ENCODE measurements around the gene PRODH2.
A peak's percentile ranks its signal among the peaks of the same experiment; 100 is the strongest.
"Not testable (repeated sequence)": the region's sequence is repeated elsewhere in the genome, so short reads cannot be mapped to it uniquely, and the experiment has no call there.

Gene PRODH2

GRCh38 chr19:35796645-35797542 is 15.8 kb downstream of the PRODH2 start:
- DNase-seq = no peak

GRCh38 chr19:35795564-35795963 is 17.1 kb downstream of the PRODH2 start:
- DNase-seq = not testable (repeated sequence)

GRCh38 chr19:35793381-35794165 is 19.1 kb downstream of the PRODH2 start:
- DNase-seq = peak; percentile 50

DNA sequence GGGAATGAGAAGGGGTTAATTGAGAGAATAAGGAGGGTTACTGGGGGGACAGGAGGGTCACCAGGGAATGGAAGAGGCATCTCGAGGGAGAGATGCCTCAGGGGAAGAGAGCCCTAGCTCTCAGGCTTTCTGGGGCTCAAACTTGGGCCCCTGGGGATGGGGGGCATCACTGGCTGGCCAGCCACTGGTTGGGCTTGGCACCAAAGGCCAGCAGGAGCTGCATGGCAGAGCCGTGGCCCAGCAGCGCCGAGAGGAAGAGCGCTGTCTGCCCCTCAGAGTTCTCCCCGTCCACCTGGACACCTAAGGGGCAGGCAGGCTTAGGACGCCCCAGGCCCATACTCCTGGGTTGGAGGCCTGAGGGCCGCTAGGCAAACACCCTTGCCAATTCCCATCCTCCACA is 19.8 kb downstream of the PRODH2 start:
- no peak for DNase-seq

GRCh38 chr19:35792312-35792711 is 20.3 kb downstream of the PRODH2 start:
- no peak for DNase-seq

DNA sequence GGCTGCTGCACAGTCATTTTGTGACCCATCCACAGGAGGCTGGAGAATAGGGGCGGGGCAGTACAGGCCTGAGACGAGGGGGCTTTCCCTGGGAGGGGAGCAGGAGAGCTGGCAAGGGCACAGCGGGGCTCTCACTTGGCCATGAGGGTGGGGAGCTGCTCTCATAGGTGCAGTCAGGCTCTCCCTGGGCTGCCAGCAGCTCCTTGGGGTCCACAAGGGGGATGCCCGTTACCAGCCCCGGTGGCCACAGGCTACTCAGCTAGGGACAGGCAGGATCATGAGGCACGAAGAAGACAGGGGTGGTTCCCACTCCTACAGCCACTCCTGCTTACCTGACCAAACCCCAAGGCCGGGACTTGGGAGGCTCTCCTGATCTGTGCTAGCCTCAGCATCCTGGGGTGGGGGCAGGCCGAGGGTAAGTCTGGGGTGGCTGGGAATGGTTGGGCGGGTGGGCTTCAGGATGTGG is 20.8 kb downstream of the PRODH2 start:
- no peak for DNase-seq

GRCh38 chr19:35790981-35791813 is 21.4 kb downstream of the PRODH2 start:
- DNase-seq = no peak

- no peak for DNase-seq
Observed at GRCh38 chr19:35789978-35790944, 22.4 kb downstream of the PRODH2 start.

GRCh38 chr19:35789195-35789977 is 23.3 kb downstream of the PRODH2 start:
- no peak for DNase-seq

DNA sequence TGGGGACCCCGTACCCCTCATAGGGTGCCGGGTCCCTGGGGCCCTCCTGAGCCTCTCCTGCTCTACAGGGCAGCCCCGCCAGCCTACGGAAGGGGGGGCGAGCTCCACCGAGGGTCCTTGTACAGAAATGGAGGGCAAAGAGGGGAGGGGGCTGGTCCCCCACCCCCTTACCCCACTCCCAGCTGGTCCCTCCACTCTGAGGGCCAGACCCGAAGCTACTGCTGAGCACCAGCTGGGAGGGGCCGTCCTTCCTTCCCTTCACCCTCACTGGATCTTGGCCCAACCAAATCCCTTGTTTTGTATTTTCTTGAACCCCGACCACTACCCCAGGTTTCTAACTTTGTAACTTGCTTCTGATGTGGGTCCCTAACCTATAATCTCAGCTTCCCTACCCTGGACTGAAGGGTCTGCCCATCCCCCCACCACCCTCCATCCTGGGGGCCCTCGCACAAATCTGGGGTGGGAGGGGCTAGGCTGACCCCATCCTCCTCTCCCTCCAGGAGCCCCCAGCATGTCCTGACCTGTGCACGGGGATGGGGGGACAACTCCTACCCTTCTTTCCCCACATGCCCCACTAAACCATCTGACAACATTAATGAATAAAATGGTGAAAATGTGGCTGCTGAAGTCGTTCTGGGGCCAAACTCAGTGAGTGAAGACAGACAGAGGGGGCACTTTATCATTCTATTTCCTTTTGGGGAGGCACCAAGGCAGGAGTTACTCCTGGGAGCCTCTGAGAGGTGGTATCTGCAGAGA is 24.3 kb downstream of the PRODH2 start:
- no peak for DNase-seq

DNA sequence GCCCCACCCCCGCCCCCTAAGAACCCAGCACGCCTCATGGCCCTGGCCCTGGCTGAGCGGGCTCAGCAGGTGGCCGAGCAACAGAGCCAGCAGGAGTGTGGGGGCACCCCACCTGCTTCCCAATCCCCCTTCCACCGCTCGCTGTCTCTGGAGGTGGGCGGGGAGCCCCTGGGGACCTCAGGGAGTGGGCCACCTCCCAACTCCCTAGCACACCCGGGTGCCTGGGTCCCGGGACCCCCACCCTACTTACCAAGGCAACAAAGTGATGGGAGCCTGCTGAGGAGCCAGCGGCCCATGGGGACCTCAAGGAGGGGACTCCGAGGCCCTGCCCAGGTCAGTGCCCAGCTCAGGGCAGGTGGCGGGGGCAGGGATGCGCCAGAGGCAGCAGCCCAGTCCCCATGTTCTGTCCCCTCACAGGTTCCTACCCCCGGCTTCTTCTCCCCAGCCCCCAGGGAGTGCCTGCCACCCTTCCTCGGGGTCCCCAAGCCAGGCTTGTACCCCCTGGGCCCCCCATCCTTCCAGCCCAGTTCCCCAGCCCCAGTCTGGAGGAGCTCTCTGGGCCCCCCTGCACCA is 25.3 kb downstream of the PRODH2 start:
- DNase-seq = no peak

GRCh38 chr19:35786299-35787160 is 26.1 kb downstream of the PRODH2 start:
- no peak for DNase-seq

- DNase-seq = no peak
Observed at GRCh38 chr19:35785339-35785627, 27.4 kb downstream of the PRODH2 start.

DNA sequence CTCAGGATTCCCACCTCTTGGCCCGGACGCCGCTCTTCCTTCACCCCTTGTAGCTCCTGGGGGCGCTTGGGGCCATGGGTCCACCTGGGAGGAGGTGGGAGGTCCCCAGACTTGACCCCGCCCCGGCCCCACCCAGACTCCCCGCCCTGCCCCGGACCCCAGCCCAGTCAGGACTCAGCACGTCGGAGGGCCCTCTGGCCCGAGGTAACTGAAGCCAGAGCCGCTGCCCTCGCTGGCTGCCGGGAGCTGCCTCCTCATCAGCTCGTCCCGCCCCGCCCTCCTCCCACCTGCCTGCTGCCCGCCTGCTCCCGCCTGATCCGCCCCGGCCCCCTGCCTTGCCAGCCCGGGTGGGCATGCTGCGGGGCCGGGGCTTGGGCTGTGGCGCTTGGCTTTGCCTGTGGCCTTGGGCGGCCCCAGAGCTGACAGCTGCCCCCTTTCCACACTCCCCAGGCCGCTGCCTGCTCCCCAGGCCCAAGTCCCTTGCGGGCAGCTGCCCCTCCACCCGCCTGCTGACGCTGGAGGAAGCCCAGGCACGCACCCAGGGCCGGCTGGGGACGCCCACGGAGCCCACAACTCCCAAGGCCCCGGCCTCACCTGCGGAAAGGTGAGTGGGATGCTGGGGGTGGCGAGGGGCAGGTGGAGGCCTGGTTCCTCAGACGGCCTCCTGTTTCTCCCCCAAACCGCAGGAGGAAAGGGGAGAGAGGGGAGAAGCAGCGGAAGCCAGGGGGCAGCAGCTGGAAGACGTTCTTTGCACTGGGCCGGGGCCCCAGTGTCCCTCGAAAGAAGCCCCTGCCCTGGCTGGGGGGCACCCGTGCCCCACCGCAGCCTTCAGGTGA is 27.9 kb downstream of the PRODH2 start:
- DNase-seq = no peak

DNA sequence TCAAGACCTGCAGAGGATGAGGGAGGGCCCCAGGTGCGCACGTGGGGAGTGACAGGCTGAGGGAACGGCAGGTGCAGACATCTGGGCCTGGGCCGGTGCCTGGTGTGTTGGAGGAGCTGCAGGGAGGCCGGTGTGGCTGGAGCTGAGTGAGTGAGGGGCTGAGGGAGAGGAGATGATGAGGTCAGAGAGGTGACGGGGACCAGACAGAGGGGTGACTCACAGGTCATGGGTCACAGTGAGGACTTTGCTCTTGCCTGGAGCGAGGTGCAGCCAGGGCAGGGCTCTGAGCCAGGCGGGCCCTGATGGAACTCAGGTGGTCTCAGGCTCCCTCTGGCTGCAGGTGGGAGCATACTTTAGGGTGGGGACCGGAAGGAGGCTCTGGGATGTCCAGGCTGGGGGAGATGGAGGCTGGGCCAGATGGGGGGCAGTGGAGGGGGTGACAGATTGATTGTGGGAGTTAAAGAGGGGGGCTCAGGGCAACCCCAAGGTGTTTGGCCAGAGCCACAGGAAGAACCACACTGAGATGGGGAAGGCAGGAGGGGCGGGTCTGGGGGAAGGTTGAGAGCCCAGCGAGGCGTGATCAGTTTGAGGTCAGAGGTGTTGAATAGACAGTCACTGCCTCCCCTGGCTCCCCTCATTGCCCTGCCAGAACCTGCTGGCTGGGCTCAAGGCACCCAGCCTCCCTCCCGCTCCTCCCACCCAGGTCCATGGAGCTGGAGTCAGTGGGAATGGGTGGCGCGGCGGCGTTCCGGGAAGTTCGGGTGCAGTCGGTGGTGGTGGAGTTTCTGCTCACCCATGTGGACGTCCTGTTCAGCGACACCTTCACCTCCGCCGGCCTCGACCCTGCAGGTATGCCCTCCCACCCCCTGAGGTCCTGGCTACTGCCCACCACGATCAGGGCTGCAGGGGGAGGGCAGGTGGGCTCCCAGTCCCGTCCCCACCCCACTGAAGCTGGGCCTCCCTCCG is 28.9 kb downstream of the PRODH2 start:
- DNase-seq = no peak

DNA sequence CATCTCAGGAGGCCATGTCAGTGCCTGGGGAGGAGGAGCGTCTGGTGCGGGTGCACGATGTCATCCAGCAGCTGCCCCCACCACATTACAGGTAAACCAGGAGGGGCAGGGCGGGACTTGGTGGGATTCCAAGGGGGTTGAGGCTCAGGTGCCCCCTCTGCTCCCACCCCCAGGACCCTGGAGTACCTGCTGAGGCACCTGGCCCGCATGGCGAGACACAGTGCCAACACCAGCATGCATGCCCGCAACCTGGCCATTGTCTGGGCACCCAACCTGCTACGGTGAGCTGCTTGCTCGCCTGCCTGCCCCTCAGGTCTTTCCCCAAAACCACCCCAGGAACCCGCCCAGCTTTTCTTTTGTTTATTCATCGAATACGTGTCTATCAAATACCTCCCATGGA is 30.1 kb downstream of the PRODH2 start:
- DNase-seq = no peak

DNA sequence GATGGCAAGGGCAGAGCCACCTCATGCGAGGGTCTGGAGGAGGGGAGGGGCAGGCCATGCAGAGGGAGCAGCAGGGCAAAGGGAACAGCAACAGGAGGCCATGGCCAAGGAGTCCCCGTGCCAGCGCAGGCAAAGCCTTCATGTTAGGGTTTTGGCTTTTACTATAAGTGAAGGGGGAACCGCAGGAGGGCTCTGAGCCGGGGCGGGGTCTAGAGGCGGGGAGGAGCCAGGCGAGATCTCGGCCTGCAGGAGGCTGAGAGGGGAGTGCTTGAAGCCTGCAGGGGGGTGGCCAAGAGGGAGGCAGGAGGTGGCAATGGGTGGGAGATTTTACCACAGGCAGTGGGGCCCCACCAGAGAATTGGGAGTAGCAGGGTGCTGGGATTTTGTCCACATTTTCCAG is 31.0 kb downstream of the PRODH2 start:
- no peak for DNase-seq
